GM19463 (cell line): ENCODE measurements around the gene SPNS2.
"Not testable (repeated sequence)": the region's sequence is repeated elsewhere in the genome, so short reads cannot be mapped to it uniquely, and the experiment has no call there.

Source experiments
- ATAC-seq: cut with Tn5 transposase; IDR thresholded peaks from one replicate; pipeline ENCODE4 v1.9.1; 2021; ENCODE audit warnings: mild to moderate bottlenecking, moderate library complexity; ENCODE audit not compliant: unreplicated experiment

SPNS2 gene

DNA sequence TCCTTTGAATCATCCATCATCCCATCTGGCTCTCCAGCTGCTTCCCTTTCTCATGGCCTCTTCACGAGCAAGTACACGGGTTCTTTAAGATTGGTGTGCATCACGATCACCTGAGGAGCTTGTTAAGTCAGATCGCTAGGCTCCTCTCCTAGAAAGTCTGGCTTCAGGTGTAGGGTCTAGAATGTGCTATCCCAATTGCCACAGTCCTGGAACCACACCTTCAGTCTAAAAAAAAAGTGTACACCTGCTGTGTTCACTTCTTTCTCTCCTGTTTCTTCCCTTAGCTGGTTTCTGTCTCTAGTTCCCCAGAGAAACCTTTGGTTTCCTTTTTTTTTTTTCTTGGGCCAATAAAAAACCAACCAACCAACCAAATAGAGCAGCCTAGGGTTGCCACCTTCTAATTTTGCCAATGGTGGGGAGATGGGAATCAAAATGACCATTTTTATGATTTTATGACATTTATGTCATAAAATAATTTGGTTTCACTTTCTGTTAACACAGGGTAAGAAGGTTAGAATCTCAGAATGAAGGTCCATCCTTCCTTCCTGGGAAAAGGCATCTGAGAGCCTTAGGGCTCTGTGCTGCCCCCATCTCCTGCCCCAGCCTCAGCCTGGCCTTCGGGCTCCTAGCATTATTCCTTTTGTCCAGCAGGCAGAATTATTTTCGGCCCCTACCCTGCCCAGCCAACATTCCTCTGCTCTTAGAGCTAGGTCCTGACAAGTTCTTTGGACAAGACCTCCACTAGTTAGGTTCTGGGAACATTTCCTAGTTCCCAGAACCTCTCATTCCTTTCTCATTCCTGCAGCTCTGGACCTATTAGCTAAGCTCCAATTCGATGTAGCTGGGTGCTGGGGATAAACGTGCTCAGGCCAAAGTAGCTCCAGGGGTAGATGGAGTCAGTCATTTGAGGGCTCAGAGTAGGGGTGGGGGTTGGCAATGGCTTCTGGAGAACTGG is 63.6 kb downstream of the SPNS2 start:
- no peak for ATAC-seq

DNA sequence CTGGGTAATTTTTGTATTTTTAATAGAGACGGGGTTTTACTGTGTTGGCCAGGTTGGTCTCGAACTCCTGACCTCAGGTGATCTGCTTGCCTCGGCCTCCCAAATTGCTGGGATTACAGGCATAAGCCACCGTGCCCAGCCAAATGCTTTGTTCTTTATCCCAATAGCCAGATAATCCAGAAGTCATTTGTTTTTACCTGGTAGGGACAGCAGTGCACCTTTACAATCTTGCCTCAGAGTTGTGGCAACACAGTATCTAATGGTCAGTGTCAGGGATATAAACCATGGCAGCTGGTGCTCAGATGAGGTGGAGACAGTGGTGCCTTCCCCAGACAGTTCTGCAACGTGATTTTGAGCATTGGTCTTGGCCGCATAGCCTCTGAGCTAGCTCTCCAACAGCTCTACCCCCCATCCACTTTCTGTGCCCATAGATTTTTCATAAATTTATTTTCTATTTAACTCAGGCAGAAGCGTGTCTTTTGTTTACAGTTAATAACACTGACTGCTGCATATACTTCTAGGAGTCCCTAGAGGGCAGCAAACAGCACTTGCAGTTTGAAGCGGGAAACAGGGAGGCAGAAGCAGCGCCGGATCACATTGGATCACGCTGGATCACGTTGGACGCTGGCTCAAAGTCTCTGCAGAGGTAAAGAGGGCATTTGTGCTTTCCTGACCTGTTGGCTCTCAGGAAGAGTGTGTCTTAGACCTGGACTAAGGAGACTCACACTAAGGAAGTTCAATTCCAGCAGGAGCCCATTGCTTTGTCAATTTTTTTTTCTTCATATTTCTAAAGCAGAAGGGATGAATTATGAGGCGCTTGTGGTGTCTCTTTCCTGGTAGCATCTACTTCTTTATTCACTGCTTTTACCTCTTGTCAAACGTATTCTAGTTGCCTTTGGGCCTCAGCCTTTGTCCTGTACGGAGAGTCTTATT is 66.8 kb downstream of the SPNS2 start:
- no peak for ATAC-seq

DNA sequence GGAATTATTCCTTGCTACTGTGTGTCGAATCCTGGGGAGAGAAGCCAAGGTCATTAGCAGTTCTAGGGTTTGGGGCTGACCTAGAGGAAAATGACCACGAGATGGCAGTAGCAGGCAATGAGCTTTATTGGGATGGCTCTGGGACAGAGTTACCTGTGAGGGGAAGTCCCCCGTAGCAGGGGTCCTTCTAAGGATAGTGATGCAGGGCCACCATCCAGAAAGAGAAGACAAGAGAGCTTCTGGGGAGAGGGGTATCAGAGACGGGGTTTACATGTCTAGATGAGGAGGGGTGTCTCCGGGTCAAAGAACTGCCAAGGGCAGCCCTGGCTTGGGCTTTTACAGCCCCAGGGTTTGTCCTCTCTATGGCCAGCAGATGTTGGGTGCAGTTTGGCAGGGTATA is 68.1 kb downstream of the SPNS2 start:
- ATAC-seq: no peak

DNA sequence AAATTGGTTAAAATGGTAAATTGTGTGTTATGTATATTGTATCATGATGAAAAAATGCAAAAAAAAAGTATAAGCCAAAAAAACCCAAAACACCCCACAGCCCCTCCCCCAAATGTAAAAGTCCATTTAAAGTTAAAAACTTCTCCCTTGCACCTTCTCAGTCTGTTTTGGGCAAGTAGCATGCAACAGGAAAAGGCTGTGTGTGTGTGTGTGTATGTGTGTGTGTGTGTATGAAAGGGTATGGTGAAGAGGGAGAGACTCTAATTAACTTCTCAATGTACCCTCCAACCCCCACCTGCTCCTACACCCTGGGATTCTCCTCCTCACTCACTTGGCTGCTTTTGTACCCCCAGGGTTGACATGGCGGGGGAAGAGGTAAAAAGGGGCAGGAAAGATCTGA is 70.9 kb downstream of the SPNS2 start:
- no peak for ATAC-seq

DNA sequence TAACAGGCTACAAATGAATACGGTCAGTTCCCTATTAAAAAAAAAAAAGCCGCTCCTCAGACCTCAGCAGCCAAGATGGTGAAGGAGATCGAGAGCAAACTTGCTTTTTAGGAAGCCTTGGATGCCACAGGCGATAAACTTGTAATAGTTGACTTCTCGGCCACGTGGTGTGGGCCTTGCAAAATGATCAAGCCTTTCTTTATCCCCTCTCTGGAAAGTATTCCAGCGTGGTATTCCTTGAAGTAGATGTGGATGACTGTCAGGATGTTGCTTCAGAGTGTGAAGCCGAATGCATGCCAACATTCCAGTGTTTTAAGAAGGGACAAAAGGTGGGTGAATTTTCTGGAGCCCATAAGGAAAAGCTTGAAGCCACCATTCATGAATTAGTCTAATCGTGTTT is 73.5 kb downstream of the SPNS2 start:
- no peak for ATAC-seq

DNA sequence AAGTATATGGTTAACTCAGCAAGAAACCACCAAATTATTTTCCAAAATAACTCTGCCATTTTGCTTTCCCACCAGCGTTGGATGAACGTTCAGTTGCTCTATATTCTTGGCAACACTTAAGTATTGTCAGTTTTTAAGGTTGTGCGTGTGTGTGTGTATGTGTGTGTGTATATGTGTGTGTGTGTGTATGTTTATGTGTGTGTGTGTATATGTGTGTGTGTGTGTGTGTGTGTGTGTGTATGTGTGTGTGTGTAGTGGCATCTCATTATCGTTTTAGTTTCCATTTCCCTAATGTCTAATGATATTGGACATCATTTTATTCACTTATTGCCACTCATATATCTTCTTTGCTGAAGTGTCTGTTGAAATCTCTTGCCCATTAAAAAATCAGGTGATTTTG is 74.4 kb downstream of the SPNS2 start:
- ATAC-seq: no peak

DNA sequence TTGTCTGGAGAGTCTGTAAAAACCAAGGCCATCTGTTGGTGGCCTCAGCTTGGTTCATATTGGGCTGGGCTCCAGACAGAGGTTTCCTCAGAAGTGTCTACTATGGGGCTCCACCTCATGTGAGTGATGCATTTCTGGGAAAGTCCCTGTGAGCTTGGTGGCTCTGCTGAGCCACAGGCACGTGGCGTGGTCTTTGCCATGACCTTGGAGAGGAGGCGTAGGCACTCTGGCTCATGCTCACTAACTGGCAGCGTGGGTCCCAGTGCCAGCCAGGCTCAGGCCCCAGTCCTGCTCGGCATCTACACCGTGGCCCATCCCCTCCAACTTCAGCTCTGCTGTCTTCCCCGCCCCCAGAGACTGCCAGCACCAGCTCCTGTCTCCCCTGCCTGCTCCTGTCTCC is 75.0 kb downstream of the SPNS2 start:
- no peak for ATAC-seq

DNA sequence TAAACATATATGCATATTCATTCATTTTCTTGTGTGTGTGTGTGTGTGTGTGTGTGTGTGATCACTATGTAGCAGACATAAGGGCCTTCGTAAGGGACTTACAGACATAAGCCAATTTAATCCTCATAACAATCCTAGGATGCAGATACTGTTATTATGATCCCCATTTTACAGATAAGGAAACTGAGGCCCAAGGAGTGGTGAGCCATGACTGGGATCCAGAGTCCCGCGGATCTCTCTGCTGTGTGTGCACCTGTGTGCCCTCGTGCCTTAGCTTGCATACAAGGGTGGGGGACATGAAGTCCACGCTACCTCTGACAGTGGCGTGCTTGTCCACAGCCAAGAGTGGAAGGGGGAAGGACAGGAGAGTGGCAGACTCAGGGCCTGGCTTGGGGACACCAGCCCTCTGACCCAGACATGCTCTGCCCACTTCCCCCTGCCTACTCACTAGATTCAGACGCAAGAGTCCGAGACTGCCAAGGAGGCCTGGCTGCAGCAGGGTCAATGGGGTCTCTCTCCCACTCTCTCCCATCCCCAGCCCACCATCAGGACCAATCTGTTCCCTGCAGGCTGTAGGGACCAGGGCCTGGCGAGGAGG is 75.9 kb downstream of the SPNS2 start:
- ATAC-seq: no peak

DNA sequence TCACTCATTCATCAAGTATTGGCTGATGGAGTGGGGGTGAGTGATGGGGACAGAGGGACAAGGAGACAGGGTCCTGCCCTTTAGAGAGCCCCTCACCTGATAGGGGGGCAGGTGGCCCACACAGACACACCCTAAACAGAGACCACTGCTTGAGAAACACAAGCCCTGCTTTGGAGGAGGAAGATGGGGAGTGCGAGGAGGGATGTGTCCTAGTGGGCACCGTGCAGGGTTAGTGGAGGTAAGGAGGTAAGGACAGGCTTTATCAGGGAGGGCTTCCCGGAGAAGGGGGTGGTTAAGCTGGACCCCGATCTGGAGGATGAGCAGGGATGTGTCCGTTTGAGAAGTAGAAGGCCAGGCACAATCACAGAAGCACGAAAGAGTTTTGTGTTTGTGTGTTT is 77.5 kb downstream of the SPNS2 start:
- no peak for ATAC-seq

DNA sequence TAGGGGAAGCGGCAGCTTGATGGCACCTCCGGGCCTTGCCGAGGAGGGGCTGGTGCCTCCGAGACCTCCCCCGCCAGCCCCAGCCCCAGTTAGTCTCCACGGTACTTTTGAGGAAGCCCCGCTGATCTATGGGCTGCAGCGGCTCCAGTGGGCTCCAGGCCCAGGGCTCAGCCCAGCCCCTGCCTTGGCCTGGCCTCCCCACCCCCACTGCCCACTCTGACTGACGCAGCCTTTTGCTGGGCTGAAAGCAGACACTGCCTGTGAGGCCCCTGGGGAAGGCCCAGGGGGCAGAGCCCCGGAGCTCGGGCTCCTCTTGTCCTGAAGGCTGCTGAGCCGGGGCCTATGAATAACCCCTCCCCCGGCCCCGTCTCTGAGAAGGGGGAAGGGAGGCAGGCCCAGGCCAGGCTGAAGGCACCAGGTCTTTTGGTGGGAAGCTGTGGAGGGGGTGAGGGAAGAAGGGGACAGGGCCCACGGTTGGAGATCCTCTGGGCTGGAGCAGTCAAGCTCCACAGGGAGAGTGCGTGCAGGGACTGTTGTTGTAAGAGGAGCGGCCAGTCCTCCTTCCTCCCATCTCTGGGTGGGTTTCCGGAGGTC is 78.1 kb downstream of the SPNS2 start:
- no peak for ATAC-seq

DNA sequence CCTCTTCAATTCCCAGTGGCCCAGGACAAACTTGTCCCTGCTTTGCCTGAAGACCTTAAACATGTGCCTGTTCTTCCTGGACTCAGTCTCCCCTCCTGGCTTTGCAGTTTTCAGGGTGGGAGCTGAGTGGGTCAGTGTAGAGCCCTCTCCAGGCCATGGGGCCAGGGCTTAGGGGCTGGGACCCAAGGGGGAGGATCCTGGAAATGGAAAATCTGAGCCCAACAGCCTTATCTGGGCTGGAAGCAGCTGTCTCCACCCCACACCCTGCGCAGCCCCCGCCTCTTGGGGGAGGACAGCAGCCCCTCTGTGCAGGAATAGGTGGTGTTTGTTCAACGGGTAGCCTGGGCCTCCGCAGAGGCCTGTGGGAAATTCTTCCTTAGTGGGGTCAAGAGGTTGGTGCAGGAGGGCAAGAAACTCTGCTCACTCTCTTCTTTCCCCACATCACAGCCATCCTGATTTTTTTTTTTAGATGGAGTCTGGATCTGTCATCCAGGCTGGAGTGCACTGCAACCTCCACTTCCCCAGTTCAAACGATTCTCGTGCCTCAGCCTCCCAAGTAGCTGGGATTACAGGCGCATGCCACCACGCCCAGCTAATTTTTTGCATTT is 78.8 kb downstream of the SPNS2 start:
- no peak for ATAC-seq

DNA sequence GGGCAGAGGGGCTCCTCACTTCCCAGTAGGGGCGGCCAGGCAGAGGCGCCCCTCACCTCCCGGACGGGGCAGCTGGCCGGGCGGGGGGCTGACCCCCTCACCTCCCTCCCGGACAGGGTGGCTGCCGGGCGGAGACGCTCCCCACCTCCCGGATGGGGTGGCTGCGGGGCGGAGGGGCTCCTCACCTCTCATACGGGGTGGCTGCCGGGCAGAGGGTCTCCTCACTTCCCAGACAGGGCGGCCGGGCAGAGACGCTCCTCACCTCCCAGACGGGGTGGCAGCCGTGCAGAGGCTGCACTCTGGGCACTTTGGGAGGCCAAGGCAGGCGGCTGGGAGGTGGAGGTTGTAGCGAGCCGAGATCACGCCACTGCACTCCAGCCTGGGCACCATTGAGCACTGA is 79.7 kb downstream of the SPNS2 start:
- not testable (repeated sequence) for ATAC-seq

DNA sequence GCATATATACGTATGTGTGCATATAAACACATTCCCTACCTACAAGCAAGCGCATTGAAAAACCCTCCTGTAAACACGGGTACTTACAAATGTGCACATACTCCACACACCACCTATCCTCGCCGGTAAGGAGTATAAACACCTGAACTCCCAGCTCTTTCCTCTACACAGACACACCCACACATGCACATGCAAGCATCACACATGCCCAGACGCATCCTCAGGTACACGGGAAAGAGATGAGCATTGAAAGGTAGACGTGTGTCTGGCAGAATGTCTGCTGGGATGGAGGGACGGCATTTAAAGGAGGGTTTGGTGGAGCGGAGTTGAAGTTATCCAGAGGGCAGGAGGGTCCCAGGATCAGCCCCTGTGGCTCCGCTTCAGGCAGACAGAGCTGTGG is 81.0 kb downstream of the SPNS2 start:
- ATAC-seq: no peak

DNA sequence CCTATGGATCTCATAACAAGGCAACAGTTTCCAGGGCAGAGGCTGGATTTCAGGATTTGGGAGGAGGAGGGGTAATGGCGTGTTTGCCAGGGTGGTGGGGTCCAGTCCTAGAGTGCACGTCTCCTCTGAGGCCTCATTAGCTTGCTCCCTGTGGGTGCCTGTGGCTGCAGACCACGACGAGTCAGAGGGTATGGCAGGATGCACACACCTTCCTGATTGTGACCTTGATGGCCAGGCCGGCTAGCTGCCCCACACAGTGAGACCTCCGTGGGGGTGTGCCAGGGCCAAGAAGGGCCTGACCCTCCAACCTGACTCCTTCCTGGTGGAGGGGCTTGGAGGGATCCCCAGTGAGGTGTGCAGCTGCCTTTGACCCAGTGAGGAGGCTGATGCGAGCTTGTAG is 81.6 kb downstream of the SPNS2 start:
- no peak for ATAC-seq

DNA sequence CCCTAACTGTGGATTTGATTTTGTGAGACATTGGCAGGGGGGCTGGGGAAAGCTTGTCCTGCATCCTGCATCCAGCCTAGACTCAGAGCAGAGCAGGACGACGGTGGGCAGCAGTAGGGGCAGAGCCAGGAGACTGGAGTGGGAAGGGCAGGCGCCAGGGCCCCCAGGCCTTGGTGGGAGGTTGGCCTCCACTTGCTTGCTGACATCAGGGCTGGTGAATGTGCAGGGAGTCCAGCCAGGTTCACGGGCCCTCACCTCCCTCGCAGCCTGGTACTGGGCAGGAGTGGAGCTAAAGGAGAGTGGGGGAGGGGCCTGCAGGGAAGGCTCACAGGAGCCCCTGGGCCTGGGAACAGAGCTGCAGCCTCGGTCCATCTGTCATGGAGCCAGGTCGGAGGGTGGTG is 83.4 kb downstream of the SPNS2 start:
- ATAC-seq: no peak

DNA sequence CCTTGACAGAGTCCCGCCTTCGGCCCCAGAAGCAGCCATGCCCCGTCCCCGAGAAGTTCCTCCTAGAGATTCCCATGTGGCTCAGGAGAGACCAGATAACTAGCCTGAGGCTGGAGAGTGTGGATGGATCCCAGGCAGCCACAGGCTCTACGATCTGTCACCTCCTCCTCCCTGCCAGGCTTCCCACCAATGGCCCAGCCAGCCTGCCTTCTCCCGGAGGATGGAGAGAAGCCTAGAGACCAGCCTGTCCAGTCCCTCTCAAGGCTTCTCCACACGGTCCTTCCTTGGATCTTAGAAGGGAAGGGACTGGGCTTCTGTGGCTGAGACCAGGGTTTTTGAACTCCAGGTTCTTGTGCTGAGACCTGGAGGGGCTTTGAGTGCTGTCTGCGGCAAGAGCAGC is 84.0 kb downstream of the SPNS2 start:
- no peak for ATAC-seq

DNA sequence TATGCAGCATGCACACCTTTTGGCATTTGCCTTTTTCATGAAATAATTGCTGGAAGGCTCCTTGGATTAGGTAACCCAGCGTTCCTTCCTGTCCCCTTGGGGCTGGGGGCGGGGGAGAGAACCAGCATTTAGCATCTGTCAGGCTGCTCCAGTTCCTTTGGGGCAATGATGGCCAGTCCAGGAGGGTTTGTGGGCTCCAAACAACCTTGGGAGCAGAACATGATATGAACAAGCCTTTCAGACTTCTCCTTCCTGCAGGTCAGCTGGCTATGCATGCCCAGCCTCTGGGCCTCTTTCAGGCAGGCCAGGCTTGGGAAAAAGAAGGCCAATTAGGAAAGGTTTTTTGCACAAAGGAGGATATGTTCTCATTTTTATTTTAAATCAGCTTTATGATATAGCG is 84.5 kb downstream of the SPNS2 start:
- ATAC-seq: no peak

DNA sequence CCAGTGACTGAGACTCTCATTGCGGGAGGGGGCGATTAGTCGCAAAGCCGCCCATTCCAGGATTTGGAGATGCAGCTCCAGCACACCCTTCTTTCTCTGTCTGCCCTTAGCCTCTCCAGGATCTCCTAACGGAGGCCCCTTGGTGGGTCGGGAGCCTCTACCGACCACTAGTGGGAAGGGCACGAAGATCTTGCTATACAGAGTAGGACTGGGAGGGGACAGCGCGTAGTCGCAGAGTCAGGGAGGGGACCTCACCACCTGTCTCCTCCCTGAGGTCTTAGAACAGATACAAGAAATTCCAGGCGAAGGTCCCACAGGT is 85.1 kb downstream of the SPNS2 start:
- ATAC-seq: no peak

DNA sequence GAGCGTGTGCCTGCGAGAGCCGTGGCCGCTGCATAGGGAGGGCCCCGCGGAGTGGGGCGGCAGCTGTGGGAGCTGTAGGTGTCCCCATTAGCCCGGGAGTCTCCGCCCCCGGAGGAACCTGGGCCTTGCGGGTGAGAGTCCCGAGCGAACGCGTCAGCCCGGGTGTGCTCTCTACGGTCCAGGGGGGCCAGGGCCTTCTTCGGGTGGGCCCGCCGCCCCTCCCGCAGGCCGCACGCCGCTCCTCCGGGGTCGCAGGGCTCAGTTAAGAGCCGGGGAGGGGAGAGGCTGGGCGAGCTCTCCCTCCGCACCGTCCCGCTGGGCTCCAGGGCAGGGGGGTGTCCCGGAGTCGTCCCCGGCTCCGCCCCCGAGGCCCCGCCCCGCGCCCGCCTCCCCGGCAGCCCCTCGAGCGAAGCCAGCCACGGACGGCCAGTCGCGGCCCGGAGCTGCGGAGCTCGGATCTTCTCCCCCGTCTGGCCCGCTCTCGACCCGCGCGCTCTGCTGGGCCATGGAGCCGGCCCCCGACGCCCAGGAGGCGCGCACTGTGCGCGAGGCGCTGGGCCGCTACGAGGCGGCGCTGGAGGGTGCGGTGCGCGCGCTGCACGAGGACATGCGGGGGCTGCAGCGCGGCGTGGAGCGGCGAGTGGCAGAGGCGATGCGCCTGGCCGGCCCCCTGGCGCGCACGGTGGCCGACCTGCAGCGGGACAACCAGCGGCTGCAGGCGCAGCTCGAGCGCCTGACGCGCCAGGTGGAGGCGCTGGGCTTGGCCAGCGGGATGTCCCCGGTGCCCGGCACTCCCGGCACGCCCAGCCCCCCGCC is 85.6 kb downstream of the SPNS2 start, which contains the start of gene SMTNL2:
Gene SMTNL2 (plus strand): TSS at position 429 of the 816 bp plus-strand sequence. CDS start 77 bp downstream, at position 506.
- ATAC-seq: no peak
